ENCODE measurements around the gene DSCAM.

DNA sequence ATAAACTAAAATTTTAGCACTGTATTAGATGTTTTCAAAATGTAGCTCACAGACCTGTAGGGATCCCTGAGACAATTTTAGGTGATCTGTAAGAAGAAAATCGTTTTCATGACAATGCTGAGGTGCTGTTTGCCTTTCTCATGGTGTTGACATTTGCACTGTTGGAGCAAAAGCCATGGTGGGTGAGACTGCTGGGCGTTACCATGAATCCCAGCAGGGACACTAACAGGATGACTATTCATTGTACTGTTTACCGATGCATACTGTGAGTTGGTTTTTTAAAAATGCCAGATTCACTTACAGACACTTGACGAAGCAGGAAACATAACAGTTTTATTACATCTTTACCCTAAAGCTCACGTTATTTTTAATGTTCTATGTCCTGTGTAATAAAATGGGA is 511.3 kb downstream of the DSCAM start:
- TF ChIP-seq, protein P1, sequence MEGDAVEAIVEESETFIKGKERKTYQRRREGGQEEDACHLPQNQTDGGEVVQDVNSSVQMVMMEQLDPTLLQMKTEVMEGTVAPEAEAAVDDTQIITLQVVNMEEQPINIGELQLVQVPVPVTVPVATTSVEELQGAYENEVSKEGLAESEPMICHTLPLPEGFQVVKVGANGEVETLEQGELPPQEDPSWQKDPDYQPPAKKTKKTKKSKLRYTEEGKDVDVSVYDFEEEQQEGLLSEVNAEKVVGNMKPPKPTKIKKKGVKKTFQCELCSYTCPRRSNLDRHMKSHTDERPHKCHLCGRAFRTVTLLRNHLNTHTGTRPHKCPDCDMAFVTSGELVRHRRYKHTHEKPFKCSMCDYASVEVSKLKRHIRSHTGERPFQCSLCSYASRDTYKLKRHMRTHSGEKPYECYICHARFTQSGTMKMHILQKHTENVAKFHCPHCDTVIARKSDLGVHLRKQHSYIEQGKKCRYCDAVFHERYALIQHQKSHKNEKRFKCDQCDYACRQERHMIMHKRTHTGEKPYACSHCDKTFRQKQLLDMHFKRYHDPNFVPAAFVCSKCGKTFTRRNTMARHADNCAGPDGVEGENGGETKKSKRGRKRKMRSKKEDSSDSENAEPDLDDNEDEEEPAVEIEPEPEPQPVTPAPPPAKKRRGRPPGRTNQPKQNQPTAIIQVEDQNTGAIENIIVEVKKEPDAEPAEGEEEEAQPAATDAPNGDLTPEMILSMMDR (IDR thresholded peaks at IDR 0.05): no peak
- TF ChIP-seq EZH2phosphoT487 (IDR thresholded peaks at IDR 0.05): no peak
- no peak for TF ChIP-seq EZH2 (IDR thresholded peaks at IDR 0.05)
